Left ventricle myocardium superior (tissue), 1 donor: ENCODE results near the gene KLF4. TPM values are rescaled to one million over a fixed set of nuclear protein-coding genes. Genes with fewer than 3 reads are reported as not detected.
"Not testable (repeated sequence)": the region's sequence is repeated elsewhere in the genome, so short reads cannot be mapped to it uniquely, and the experiment has no call there.

ENCODE experiments used
- ATAC-seq: fragments of 200-7000 bp; cut with Tn5 transposase; one replicate; pipeline ENCODE4 v1.9.1; 2020; ENCODE audit warnings: mild to moderate bottlenecking, moderate library complexity
- DNase-seq: peaks from one replicate; pipeline ENCODE4 v3.0.0-alpha.2; 2020
- intact Hi-C: fragments of 100-400 bp; cut with micrococcal nuclease; formaldehyde crosslinking; loops from one replicate; pipeline ENCODE4 v1.11.0; 2022
- long read RNA-seq: library from polyadenylated mRNA; unstranded; transcript quantifications from one replicate; pipeline ENCODE4 v2.0.0, GENCODE V29; 2021
- total RNA-seq: library from RNA; stranded (reverse); fragmentation: NEBNext Ultra II Directional; extraction: Animal tissue kit (Norgen Biotek cat#: 25700); gene quantifications from one replicate; pipeline ENCODE4 v1.2.1, GENCODE V29; 2021
- donor health status: DM: no; HTN: yes; CAD: no; lungs with severe emphysema.

Gene KLF4
- total RNA-seq = 30.5 TPM
- long read RNA-seq, transcript KLF4-205 (3 exons, 2,393 nt) = minor isoform, 10 of 30 reads
- long read RNA-seq, transcript KLF4-201 (5 exons, 2,813 nt) = major isoform, 13 of 30 reads
- long read RNA-seq, partial matches to known transcripts = 5 of 30 reads
- long read RNA-seq, other reads (novel, unspliced or antisense) = 1 of 30 reads

GRCh38 chr9:107489687-107490605, at the start of gene KLF4:
Gene KLF4 (minus strand): TSS chr9:107489769. CDS start chr9:107489172, 597 bp downstream.
- intact Hi-C loops = loop anchor here (5.0 kb wide), 2 partner anchors 147 to 1267 kb away; no protein-coding TSS in a partner anchor
- ATAC-seq = peak; percentile 89
- peak; percentile 93 for DNase-seq

GRCh38 chr9:107536462-107536861, 46.9 kb upstream of the KLF4 start:
- intact Hi-C loops = no loop called here
- no peak for ATAC-seq
- no peak for DNase-seq

GRCh38 chr9:107534510-107535078, 45.0 kb upstream of the KLF4 start:
- DNase-seq (no peak), ATAC-seq (no peak)
- intact Hi-C loops = no loop called here

GRCh38 chr9:107530679-107531078, 41.1 kb upstream of the KLF4 start:
- ATAC-seq = no peak
- intact Hi-C loops = no loop called here
- no peak for DNase-seq

GRCh38 chr9:107528686-107529085, 39.1 kb upstream of the KLF4 start:
- ATAC-seq = no peak
- intact Hi-C loops = no loop called here
- no peak for DNase-seq

- DNase-seq (no peak), ATAC-seq (no peak)
- intact Hi-C loops = no loop called here
Measured at GRCh38 chr9:107523539-107523938, 34.0 kb upstream of the KLF4 start.

GRCh38 chr9:107520186-107520585, 30.6 kb upstream of the KLF4 start:
- ATAC-seq (no peak), DNase-seq (no peak)
- intact Hi-C loops = no loop called here

GRCh38 chr9:107518037-107518807, 28.7 kb upstream of the KLF4 start:
- ATAC-seq (no peak), DNase-seq (no peak)
- intact Hi-C loops = no loop called here

GRCh38 chr9:107513464-107514100, 24.0 kb upstream of the KLF4 start:
- DNase-seq = no peak
- no peak for ATAC-seq
- intact Hi-C loops = no loop called here

- intact Hi-C loops = no loop called here
- ATAC-seq (peak; percentile 73), DNase-seq (no peak)
Measured at GRCh38 chr9:107504585-107505455, 15.3 kb upstream of the KLF4 start.

GRCh38 chr9:107502464-107502863, 12.9 kb upstream of the KLF4 start:
- ATAC-seq (no peak), DNase-seq (no peak)
- intact Hi-C loops = no loop called here

- DNase-seq, ATAC-seq, intact Hi-C loops: not testable (repeated sequence)
Measured at GRCh38 chr9:107500421-107501200, 11.0 kb upstream of the KLF4 start.

- no peak for ATAC-seq
- no peak for DNase-seq
- intact Hi-C loops = no loop called here
Measured at GRCh38 chr9:107496976-107497375, 7.4 kb upstream of the KLF4 start.

GRCh38 chr9:107492381-107492970, 2.9 kb upstream of the KLF4 start:
- DNase-seq = no peak
- no peak for ATAC-seq
- intact Hi-C loops = loop anchor here (5.0 kb wide), 1 partner anchor 145 kb away; no protein-coding TSS in a partner anchor

- no peak for ATAC-seq
- peak; percentile 47 for DNase-seq
Measured at GRCh38 chr9:107491081-107492053, 1.8 kb upstream of the KLF4 start.

GRCh38 chr9:107490606-107490970, 1.0 kb upstream of the KLF4 start:
- ATAC-seq = not testable (repeated sequence)
- DNase-seq = peak; percentile 51
- intact Hi-C loops = loop anchor here (5.0 kb wide), 1 partner anchor 147 kb away; no protein-coding TSS in a partner anchor

More at GRCh38 chr9:107491081-107492053, 1.8 kb upstream of the KLF4 start:
- intact Hi-C loops = loop anchor here (5.0 kb wide), 1 partner anchor 146 kb away; no protein-coding TSS in a partner anchor
